Fibroblast of the conjunctiva (primary cell): ENCODE measurements around the gene MRPL12.

ENCODE experiments used
- DNase-seq: peaks from one replicate; pipeline ENCODE4 v3.0.0-alpha.2; 2010; ENCODE audit warnings: low read depth

MRPL12 gene

GRCh38 chr17:81682565-81683207 lies 20.5 kb upstream of the MRPL12 start:
- DNase-seq: no peak

GRCh38 chr17:81683208-81683583 lies 20.0 kb upstream of the MRPL12 start:
- DNase-seq: no peak

GRCh38 chr17:81683584-81684441 lies 19.4 kb upstream of the MRPL12 start, which contains the start of the genes ARL16 and HGS:
ARL16 (minus strand) TSS chr17:81683797; CDS start chr17:81683753, 44 bp downstream.
HGS (plus strand) TSS chr17:81684011; CDS start chr17:81684067, 56 bp downstream.
- peak; percentile 97 for DNase-seq

DNA sequence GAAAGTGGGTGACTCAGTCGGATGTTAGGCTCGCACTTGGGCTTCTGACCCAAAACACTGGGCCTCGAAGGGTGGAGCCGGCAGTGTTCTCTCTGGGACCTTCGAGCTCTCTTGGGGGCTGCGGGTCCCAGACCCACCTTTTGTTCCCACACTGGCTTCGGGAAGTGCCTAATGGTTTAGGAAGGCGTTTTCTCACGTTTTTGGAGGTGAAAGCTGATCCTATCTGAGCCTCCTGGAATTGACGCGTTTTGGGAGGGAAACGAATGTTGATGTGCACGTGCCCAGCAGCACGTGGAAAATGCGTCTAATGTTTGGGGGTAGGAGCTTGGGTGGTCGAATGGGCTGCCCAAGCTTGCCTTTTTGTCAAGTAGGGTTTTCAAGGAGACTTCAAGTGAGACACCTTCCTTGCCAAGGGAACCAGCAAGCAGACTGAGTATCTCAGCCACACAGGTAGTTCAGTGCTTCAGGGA lies 18.7 kb upstream of the MRPL12 start:
- DNase-seq: peak; percentile 56

DNA sequence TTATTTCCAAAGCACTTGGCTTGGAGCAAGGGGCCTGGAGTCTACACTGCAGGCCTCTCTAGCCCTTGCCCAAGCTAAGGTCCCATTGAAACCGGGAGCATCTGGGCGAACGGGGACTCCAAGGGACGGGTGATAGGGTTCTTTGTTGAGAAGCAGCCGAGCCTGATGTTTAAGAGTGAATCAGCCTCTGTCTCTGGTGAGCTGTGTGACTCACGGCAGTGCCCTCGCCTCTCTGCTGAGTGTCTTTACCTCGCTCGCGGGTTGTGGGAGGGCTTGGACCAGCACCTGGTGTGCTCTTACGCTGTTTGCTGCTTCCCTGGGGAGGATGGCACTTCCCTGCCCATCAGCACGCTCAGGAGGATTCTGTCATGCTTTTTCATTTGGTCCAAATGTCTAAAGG lies 18.1 kb upstream of the MRPL12 start:
- no peak for DNase-seq

DNA sequence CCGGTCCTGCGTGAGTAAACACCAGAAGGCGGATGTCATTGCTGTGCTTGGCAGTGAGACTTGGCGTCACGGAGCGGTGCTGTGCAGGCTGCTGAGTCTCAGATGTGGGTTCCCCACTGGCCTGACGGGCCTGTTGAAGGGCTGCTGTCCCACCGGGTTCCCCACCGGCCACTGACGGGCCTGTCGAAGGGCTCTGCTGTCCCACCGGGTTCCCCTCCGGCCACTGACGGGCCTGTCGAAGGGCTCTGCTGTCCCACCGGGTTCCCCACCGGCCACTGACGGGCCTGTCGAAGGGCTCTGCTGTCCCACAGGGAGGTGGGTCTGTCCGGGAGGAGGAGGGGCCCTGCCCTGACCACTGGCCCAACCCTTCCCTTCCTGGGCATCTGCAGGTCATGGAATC lies 16.6 kb upstream of the MRPL12 start:
- DNase-seq: no peak

- DNase-seq: no peak
These were observed 15.2 kb upstream of the MRPL12 start for GRCh38 chr17:81687770-81688541.

DNA sequence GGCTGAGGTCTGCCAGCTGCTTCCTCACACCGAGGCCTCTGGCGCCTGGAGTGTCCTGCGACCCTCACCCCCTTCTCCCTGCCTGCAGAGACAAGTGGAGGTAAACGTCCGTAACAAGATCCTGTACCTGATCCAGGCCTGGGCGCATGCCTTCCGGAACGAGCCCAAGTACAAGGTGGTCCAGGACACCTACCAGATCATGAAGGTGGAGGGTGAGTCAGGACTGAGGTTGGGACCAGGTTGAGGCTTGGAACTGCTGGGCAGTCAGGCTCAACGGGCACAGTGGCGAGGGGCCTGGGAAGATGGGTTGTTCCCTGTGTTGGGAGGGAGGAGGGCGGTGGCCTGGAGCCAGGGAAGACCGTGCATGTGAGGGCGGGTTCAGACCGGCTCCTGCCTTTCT lies 14.6 kb upstream of the MRPL12 start:
- no peak for DNase-seq

DNA sequence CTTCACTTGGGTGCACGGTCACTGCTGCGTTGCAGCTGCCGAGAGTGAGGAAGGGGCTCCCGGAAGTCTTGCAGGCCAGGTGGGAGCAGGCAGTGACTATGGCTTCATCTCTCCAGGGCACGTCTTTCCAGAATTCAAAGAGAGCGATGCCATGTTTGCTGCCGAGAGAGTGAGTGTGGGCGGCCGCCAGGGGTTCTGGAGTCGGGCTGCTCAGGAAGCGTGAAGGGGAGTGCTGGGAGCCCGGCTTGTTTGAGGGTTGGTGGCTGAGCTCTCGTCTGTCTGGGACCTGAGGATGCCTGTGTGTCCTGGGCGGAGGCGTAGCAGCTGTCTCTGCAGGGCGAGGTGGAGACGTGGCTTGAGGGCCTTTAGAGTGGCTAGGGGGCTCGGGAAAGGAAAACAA lies 13.1 kb upstream of the MRPL12 start:
- no peak for DNase-seq

- DNase-seq: no peak
These were observed 12.6 kb upstream of the MRPL12 start for GRCh38 chr17:81690549-81690948.

DNA sequence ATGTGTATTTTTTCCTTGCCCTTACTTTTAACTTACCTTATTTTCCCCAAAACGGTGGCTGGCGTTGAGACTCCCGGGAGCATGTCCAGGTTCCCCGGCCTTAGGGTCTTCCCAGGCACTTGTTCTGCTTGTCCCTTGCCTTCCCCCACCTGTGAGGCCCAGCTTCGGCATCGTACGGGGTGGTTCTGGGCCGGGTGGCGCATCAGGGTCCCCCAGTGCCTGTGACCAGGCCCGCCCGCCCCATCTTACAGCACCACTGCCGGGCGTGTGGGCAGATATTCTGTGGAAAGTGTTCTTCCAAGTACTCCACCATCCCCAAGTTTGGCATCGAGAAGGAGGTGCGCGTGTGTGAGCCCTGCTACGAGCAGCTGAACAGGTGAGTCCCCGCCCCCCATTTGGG lies 12.0 kb upstream of the MRPL12 start:
- no peak for DNase-seq

- DNase-seq: no peak
These were observed 11.6 kb upstream of the MRPL12 start for GRCh38 chr17:81691608-81692007.

- no peak for DNase-seq
These were observed 9.5 kb upstream of the MRPL12 start for GRCh38 chr17:81693509-81694210.

- DNase-seq: no peak
These were observed 8.4 kb upstream of the MRPL12 start for GRCh38 chr17:81694810-81695209.

DNA sequence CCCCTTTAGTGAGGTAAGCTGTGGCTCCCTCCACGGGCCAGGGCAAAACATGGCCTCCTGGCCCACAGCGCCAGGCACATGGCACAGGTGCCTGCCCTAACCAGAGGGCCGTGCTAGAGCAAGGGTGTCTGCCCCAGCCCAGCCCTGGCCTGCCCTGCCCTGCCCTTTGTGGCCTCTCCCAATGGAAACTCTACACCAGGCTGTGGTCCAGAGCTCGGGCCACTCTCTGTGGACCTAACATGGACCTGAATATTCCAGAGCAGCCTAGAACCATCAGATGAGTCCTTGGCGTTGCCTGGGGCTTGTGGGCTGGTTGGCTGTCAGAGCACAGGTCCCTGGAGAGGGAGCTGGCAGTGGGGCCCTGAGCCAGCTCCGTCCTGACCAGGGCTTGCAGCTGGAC lies 8.0 kb upstream of the MRPL12 start:
- DNase-seq: no peak

GRCh38 chr17:81695801-81696200 lies 7.4 kb upstream of the MRPL12 start:
- DNase-seq: no peak

DNA sequence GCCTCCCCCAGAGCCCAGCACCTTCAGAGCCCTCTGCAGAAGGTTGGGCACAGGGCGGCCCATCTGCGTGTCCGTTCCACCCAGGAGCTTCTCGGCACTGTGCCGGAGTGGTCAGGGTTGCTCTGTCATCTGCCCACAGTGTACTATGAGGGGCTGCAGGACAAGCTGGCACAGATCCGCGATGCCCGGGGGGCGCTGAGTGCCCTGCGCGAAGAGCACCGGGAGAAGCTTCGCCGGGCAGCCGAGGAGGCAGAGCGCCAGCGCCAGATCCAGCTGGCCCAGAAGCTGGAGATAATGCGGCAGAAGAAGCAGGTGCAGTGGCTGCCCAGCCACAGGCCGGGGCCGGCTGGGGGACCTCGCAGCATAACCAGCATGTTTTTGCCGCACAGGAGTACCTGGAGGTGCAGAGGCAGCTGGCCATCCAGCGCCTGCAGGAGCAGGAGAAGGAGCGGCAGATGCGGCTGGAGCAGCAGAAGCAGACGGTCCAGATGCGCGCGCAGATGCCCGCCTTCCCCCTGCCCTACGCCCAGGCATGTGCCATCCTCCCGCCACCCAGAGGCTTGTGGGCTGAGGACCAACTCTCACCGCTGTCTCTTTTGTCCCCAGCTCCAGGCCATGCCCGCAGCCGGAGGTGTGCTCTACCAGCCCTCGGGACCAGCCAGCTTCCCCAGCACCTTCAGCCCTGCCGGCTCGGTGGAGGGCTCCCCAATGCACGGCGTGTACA lies 6.8 kb upstream of the MRPL12 start:
- no peak for DNase-seq

DNA sequence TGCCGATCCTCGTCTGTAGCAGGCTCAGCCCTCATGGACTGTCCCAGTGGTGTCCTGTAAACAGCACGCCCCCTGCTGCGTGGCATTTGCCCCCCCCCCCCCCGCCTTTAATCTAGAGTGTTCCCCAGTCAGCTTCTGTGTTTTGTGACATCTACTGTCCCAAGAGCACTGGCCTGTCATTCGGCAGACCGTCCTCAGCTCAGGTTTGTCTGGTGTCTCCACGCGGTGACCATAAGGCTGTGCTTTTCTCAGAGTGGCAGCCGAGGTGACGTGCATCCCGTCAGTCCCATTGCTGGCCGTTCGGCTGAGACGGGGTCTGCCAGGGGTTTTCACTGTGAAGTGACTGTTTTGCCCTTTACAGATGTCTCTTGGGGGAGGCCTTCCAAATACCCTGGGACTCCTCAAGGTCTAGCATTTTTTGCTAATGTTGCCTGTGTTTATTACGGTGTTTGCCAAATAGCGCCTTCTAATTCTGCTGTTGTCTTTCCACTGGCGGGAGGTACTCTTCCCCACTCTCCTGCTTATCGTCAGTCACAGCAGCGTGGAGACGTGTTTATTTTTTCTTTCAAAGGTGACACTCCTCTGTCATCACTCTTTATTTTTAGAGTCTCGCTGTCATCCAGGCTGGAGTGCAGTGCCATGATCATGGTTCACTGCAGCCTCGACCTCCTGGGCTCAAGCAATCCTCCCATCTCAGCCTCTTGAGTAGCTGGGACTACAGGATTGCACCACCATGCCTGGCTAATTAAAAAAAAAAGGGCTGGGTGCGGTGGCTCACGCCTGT lies 5.7 kb upstream of the MRPL12 start:
- DNase-seq: no peak

- DNase-seq: no peak
These were observed 2.5 kb upstream of the MRPL12 start for GRCh38 chr17:81700353-81701287.
